Right cardiac atrium (tissue), 5 donors: Measurements from ENCODE around the gene DGAT2L6. TPM values are rescaled to one million over a fixed set of nuclear protein-coding genes. Genes with fewer than 3 reads are reported as not detected.

Experiments
- ATAC-seq, 2 donors: fragments of 200-7000 bp; cut with Tn5 transposase; one replicate each; pipeline versions ENCODE4 v1.8.0 to v1.9.1; 2020; ENCODE audit warnings: moderate library complexity in 2 of 2, mild to moderate bottlenecking in 1 of 2
- DNase-seq, 3 donors: peaks; one replicate each; pipeline ENCODE4 v3.0.0-alpha.2; 2020
- H3K27ac ChIP-seq: one replicate; pipeline ENCODE4 v1.5.1; 2013; ENCODE audit warnings: mild to moderate bottlenecking, low read length, control low read depth, moderate library complexity
- H3K27me3 ChIP-seq: one replicate; pipeline ENCODE4 v1.6.1; 2013; ENCODE audit not compliant: control insufficient read depth, insufficient read depth
- H3K4me1 ChIP-seq: one replicate; pipeline ENCODE4 v1.6.1; 2013; ENCODE audit warnings: low read length; ENCODE audit not compliant: control insufficient read depth, insufficient read depth
- H3K4me3 ChIP-seq: one replicate; pipeline ENCODE4 v1.5.1; 2013; ENCODE audit warnings: low read length, control low read depth
- H3K9me3 ChIP-seq: one replicate; pipeline ENCODE4 v1.6.1; 2013; ENCODE audit warnings: low read length; ENCODE audit not compliant: control insufficient read depth
- WGBS: extraction: QIAGEN DNeasy Blood & Tissue Kit; methylation state at CpG from one replicate; pipeline ENCODE4 v1.1.7; 2013; 5-methylcytosine and 5-hydroxymethylcytosine counted together
- intact Hi-C, 4 donors: fragments of 100-400 bp; cut with DNase I; formaldehyde crosslinking; loops; one replicate each; pipeline versions ENCODE4 v1.11.0 to v1.14.0; 2022 to 2023
- long read RNA-seq, 4 donors: library from polyadenylated mRNA; unstranded; transcript quantifications; one replicate each; pipeline ENCODE4 v2.0.0, GENCODE V29; 2020 to 2021
- polyA plus RNA-seq: library from polyadenylated mRNA; stranded (reverse); fragments of 200-250 nt; gene quantifications from one replicate; pipeline ENCODE4 v1.2.3, GENCODE V29; 2013
- total RNA-seq, 4 donors: library from RNA; stranded (reverse); fragmentation: NEBNext Ultra II Directional; extraction: Animal tissue kit (Norgen Biotek cat#: 25700); gene quantifications; one replicate each; pipeline ENCODE4 v1.2.1, GENCODE V29; 2021
- donor health status: healthy with polysubstance abuse.
- donor health status: DM: no; HTN: yes; CAD: no.
- donor health status: DM: no; HTN: no; CAD: no.
- donor health status: DM: no; HTN: yes; CAD: no; lungs with severe emphysema.
- donor health status: DM: yes; HTN: yes; CAD: no.

Gene DGAT2L6, protein sequence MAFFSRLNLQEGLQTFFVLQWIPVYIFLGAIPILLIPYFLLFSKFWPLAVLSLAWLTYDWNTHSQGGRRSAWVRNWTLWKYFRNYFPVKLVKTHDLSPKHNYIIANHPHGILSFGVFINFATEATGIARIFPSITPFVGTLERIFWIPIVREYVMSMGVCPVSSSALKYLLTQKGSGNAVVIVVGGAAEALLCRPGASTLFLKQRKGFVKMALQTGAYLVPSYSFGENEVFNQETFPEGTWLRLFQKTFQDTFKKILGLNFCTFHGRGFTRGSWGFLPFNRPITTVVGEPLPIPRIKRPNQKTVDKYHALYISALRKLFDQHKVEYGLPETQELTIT
- total RNA-seq = not detected
- polyA plus RNA-seq = not detected
- long read RNA-seq, donor 1 = 0 reads
- long read RNA-seq, donor 2 = 0 reads
- long read RNA-seq, donor 3 = 0 reads
- long read RNA-seq, donor 4 = 0 reads

DNA sequence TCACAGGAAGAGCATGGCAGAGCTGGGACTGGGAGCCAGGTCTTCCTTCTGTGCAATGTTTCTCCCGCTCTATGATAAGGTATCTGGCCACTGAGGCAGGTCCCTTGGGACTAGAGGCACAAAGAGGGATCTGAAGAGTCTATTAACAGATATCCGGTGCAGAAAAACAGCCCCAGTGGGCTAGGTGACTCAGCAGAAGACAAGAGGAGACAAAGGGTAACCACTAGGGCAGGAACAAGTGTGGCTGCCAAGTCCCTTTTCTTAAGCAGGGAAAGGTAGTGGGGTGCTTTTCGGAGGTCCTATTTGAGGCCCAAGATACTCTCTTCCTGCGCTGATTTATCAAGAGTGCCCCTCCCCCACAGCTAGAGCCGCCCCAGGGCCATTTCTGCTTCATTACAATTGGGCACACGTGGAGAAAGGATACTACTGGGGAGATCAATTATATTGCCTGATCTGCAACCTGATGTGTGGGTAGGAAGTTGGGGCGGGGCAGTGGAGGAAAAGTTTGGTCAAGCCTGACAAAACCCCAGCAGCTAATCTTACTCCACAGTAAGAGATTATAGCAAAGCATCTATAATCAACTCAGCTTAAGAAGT is at the start of gene DGAT2L6:
TSS of gene DGAT2L6 (plus strand) at position 546 of the 596 bp plus-strand sequence. CDS start 100 bp downstream, outside the sequence.
- Histone ChIP-seq H3K4me3 (no peak within 1 kb of the TSS), H3K27me3 (no peaks in the 10 kb centered on the region), H3K4me1 (peaks cover 1% of the 10 kb centered on the region), H3K9me3 (no peaks in the 10 kb centered on the region), H3K27ac (no peak within 1 kb of the TSS)
- 56% methylated on average over 7 of the region's 7 CpGs for WGBS
- no peak for DNase-seq
- ATAC-seq = no peak
- intact Hi-C loops = no loop called here

DNA sequence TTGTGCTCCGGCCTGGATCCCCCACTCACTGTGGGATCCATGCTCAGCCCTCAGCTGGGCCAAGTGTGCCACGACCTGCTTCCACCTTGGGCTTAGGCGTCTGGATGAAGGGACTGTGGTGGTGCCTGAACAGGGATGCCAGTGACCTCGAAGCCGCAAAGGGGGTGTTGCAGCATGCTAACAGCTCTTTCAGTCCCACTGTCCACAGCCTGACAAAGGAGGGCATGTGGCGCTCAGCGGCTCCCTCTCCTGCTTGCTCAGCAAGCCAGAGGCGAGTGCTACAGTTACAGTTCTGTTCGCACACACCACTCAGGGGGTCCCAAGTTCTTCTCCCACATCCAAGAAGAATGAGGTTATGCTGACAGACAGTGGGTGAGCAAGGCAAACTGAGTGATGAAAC is 49.2 kb upstream of the DGAT2L6 start:
- Histone ChIP-seq H3K9me3 (no peaks in the 10 kb centered on the region), H3K4me3 (no peak overlapping the region), H3K27me3 (no peaks in the 10 kb centered on the region), H3K27ac (no peak overlapping the region), H3K4me1 (no peaks in the 10 kb centered on the region)
- ATAC-seq = no peak
- intact Hi-C loops = no loop called here
- DNase-seq = no peak
- 75% methylated on average over 9 of the region's 9 CpGs for WGBS

DNA sequence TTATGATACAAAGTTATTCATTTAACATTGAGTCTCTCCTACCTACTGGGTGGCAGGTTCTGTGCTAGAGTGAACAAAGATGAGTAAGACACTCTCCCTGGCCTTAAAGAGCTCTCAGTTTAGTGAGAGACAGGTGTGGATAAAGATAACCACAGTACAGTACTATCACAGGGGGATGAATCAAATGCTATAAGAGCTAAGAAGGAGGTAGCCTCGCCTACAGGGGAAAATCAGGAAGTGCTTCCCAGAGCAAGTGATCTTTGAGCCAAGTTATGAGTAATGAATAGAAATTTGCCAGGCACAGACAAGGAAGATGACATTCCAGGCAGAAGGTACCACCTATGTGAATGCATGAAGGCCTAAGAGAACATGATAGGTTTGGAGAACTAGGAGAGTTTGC is 47.5 kb upstream of the DGAT2L6 start:
- ATAC-seq = no peak
- intact Hi-C loops = no loop called here
- Histone ChIP-seq H3K9me3 (no peaks in the 10 kb centered on the region), H3K27me3 (no peaks in the 10 kb centered on the region), H3K4me1 (no peaks in the 10 kb centered on the region), H3K27ac (no peak overlapping the region), H3K4me3 (no peak overlapping the region)
- 25% methylated on average over 1 of the region's 1 CpG for WGBS
- DNase-seq = no peak

DNA sequence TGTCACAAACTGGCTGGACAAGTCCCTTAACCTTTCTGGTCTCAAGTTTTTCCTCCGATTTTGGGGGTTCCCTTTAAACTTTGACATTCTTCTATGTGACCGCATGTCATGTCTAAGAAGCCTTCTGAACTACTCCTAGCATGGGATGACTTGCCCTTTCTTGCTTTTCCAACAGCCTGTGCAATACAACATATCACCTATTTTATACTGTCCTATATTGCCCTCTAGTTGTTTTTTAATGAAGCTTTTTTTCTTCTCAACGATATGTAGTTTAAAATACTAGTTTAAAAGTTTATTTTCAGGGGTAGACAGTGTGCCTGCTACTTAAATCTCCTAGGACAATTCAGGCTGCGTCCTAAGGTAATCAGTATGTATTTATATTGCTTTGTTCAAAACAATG is 45.1 kb upstream of the DGAT2L6 start:
- DNase-seq = no peak
- H3K4me3 ChIP-seq = no peak overlapping the region
- no peaks in the 10 kb centered on the region for H3K4me1 ChIP-seq
- H3K9me3 ChIP-seq = no peaks in the 10 kb centered on the region
- ATAC-seq = no peak
- H3K27me3 ChIP-seq = no peaks in the 10 kb centered on the region
- intact Hi-C loops = no loop called here
- WGBS = 49% methylated on average over 4 of the region's 4 CpGs
- no peak overlapping the region for H3K27ac ChIP-seq

DNA sequence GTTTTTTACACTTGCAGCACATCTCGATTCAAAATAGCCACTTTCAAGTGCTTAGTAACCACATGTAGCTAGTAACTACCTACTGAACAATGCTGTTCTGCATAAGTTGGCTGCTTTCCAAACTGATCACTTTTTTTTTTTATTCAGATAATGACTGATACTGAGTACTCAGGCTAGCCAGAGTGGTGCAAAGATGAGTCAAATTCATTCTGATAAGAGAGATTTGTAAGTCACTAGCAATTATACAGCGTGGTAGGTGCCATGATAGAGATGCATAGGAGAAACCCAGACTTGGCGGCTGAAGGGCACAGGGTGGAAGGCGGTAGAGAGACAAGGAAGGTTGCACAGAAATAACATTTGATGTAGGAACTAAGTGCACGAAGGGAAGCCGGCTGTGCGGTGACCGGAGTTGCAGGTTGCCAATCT is 44.4 kb upstream of the DGAT2L6 start:
- H3K4me1 ChIP-seq = no peaks in the 10 kb centered on the region
- DNase-seq = no peak
- under 1% methylated on average over 8 of the region's 8 CpGs for WGBS
- peak; percentile 3 to 11 for ATAC-seq
- H3K27ac ChIP-seq = peak overlapping the region; percentile 42
- intact Hi-C loops = no loop called here
- peak overlapping the region; percentile 82 for H3K4me3 ChIP-seq
- no peaks in the 10 kb centered on the region for H3K9me3 ChIP-seq
- H3K27me3 ChIP-seq = no peaks in the 10 kb centered on the region

DNA sequence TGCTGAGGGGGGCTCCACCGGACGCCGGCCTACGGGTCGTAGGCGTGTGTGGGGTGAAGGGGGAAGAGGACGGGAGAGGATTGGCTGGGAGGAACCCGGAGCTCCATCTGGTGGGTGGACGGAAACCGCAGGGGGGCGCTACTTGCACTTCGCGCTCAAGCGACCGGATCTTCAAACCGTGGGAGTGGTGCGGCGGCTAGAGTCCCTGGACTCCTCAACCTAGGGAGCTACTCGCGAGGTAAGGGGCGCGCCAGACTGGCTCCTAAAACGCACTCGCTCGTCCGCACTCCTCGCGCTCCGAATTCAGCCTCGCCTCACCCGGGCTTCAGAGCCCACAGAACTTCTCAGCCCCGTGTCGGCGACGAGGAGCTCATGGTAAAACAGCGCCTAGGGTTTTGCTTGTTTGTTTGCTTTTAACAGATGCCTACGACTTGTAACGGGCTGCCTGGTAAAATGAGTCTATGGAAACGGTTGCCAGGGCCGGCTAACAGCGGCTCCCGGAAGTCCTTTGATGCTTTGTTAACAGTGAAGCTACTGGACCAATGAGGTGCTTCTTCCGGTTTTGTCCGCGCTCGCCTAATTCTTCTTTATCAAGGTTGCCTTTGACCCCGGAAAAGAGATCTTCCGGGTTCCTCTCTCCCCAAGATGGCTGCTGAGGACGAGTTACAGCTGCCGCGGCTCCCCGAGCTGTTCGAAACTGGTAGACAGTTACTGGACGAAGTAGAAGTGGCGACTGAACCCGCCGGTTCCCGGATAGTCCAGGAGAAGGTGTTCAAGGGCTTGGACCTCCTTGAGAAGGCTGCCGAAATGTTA is 43.8 kb upstream of the DGAT2L6 start, which contains the start of gene IGBP1:
TSS of gene IGBP1 (plus strand) at position 145 of the 813 bp plus-strand sequence. CDS start at position 646, 501 bp downstream.
- intact Hi-C loops = no loop called here
- ATAC-seq (peak; percentile 95 to 96), DNase-seq (peak; percentile 80 to 93 (median 92))
- Histone ChIP-seq H3K27me3 (no peaks in the 10 kb centered on the region), H3K4me3 (peak within 1 kb of the TSS; percentile 82), H3K9me3 (no peaks in the 10 kb centered on the region), H3K27ac (peak within 1 kb of the TSS; percentile 93), H3K4me1 (no peaks in the 10 kb centered on the region)
- WGBS = under 1% methylated on average over 59 of the region's 59 CpGs

DNA sequence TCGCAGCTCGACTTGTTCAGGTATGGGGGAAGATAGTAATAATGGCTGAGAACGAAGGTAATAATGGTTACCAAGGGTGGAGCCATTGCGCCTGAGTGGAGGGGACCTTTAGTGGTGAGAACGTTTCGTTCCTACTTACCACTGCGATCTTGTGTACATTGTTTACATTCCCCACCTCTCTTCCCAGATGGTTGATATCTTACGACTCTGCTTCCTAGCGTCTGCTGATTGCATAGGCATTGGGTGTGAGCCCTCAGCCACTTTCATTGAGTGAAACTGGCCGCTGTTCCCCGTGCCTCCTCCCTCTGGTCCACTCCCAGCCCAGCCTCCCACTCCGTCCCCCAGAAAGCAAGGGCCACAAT is 43.2 kb upstream of the DGAT2L6 start:
- H3K27ac ChIP-seq = peak overlapping the region; percentile 54
- DNase-seq (no peak), ATAC-seq (peak in 1 of 2 donors; percentile 3)
- no peaks in the 10 kb centered on the region for H3K27me3 ChIP-seq
- peak overlapping the region; percentile 82 for H3K4me3 ChIP-seq
- 2% methylated on average over 12 of the region's 12 CpGs for WGBS
- intact Hi-C loops = no loop called here
- H3K4me1 ChIP-seq = no peaks in the 10 kb centered on the region
- H3K9me3 ChIP-seq = no peaks in the 10 kb centered on the region

DNA sequence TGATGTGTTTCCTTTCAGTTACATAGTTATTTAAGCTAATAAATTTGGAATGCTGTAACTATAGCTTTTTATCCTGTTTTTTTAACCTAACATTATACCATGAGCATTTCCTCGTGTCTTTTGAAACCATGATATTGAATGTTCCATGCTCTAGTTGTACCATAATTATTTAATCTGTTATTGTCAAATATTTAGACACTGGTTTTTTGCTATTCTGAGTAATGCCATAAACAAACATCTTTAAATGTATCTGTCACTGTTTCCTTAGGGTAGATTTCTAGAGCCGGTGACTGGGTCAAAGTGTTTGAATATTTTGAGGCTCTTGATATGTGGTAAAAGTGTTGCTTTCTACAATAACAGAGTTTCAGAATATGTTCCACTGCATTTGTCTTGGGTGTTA is 38.7 kb upstream of the DGAT2L6 start:
- DNase-seq (no peak), ATAC-seq (no peak)
- Histone ChIP-seq H3K9me3 (no peaks in the 10 kb centered on the region), H3K4me1 (no peaks in the 10 kb centered on the region), H3K27ac (no peak overlapping the region), H3K27me3 (no peaks in the 10 kb centered on the region), H3K4me3 (no peak overlapping the region)
- 88% methylated on average over 2 of the region's 2 CpGs for WGBS
- intact Hi-C loops = no loop called here

DNA sequence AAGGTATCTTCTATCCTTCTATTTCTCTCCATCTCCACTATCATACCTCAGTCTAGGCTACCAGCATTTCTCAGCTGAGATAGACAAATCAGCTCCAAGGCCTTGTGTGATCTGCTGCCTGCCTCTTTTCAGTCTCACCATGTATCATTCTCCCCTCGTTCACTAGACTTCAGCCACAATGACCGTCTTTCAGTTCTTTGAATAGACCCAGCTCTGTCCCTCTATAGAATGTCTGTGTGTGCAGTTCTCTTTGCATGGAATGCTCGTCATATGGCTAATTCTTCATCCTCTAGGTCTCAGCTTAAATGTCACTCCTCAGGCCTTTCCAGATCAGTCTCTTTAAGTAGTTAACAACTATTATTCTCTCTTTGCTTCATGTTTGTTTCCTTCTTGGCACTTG is 37.5 kb upstream of the DGAT2L6 start:
- Histone ChIP-seq H3K27me3 (no peaks in the 10 kb centered on the region), H3K4me3 (no peak overlapping the region), H3K4me1 (no peaks in the 10 kb centered on the region), H3K27ac (no peak overlapping the region), H3K9me3 (no peaks in the 10 kb centered on the region)
- DNase-seq (no peak), ATAC-seq (no peak)
- WGBS = 80% methylated on average over 3 of the region's 3 CpGs
- intact Hi-C loops = no loop called here

DNA sequence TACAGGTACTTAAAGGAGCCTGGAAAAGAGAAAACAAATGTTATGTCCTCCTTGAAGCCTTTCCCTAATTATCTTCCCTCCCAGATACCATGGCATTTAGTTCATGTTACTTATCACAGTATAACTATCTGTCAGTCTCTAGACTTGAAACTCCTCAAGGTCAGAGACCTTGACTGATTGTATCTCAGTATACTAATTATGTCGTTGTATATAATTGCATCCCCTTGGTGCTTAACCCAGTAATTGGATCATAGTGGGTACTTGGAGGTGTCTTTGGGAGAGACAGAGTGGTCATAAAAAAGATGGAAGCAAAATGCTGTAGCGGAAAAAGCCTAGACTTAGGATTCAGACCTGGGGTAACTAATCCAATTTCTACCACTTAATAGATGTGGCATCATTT is 35.9 kb upstream of the DGAT2L6 start:
- H3K27ac ChIP-seq = no peak overlapping the region
- H3K27me3 ChIP-seq = no peaks in the 10 kb centered on the region
- no peaks in the 10 kb centered on the region for H3K9me3 ChIP-seq
- intact Hi-C loops = no loop called here
- H3K4me1 ChIP-seq = no peaks in the 10 kb centered on the region
- ATAC-seq (no peak), DNase-seq (no peak)
- 91% methylated on average over 2 of the region's 2 CpGs for WGBS
- no peak overlapping the region for H3K4me3 ChIP-seq
